HTR-8/SVneo (cell line): ENCODE results near the gene PSMD1.
"Not testable (repeated sequence)": the region's sequence is repeated elsewhere in the genome, so short reads cannot be mapped to it uniquely, and the experiment has no call there.

ENCODE experiments used
- DNase-seq: peaks from one replicate; pipeline ENCODE4 v3.0.0; 2011; ENCODE audit warnings: low spot score, mixed read lengths; ENCODE audit not compliant: insufficient read length
- FAIRE-seq: peaks from 2 replicates; lab custom pipeline; 2011; peaks lifted over from hg19 to GRCh38; lab: Jason Lieb, UNC

The PSMD1 gene

DNA sequence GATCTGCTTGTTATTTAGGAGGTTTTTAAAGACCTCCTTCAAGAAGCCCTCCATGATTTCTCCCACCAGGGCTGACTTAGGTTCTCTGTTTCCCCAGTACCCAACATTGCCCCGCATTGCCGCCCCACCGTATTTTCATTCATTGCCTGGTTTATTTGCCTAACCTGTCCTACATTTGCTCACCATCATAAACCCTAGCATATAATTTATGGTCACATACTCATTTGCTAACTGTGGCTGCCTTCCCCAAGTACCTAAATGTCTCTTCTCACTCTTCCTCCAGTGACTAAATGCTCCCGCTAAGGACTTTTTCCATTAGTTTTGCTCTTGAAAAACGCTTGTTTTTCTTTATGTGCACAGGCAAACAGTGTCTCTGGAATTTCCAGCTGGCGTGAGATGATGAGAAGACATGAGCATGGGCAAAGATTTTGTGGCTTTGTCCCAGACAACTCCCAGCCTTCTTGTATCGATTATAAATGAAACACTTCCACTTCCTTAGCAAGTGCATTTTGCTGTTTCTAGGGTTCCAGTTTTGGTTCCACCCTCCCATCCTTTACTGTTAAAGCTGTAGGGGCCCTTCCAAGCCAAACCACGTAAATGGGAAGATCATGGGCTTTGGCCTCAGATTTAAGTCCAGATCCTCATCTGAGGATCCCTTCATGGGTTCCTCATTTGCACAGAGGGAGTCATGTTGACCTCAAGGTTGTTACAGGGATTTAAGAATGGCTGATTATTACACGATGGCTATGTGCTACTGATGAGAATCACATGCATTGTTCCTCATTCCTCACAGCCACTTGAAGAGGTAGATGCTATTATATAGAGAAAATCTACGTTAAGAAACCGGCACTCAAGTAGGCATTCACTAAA lies 120.7 kb downstream of the PSMD1 start:
- FAIRE-seq: no peak

DNA sequence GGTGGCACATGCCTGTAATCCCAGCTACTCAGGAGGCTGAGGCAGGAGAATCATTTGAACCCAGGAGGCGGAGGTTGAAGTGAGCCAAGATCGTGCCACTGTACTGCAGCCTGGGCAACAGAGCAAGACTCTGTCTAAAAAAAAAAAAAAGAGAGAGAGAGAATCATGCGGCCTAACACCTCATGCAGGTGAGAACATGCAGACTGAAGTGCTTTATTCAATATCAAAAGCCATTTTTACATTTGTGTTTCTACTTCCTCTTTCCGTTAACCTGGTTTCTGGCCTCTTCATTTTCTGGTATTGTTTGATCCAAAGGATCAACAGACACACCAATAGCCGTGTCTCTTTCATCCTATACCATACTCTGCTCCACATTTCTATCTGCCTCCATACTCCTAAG lies 122.1 kb downstream of the PSMD1 start:
- DNase-seq, FAIRE-seq: not testable (repeated sequence)

More for the DNA sequence above, 120.7 kb downstream of the PSMD1 start:
- no peak for DNase-seq

DNA sequence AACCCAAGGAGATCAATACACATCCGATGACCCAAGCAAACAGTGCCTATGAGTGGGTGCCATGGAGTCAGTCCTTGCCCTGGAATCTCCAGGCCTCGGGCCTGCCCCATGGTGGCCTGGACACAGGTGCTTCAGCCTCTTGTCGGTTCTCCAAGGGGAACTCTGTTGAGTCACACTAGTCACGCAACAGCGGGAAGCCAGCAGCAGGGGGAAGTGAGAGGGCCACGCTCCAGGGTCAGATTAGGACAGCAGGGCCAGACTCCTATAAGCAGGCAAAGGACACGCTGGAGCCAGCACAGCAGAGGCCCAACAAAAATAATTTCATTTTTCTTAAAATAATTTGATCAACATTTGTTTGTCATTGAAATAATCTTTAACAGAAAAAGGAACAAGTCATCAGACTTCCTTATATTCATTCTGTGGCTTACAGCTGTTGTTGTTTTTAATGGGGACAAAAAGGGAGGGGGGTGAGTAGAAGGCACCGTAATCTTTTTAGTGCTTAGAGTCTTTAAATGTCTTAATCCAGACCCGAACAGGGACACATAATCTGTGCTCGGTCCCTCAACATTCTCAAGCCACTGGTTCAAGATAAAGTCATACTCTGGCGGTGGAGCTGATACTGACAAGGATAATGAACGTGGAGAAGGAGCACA lies 125.3 kb downstream of the PSMD1 start:
- FAIRE-seq (no peak), DNase-seq (no peak)

DNA sequence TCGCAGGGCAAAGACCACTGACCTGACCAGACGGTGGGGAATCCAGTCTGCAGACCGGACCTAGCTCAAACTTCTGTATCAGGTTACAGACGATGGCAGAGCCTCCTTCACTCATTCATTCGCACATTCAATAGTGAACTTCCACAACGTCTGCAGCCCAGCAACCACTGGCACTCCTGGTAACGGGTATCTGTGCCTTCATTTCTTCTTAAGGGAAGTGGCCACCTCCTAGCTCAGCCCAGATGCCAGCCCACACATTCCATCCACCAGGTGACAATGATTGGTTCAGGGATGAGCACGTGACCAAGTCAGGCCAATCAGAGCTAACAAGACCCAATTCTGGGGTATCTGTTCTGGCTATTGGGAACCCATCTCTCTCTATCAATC lies 125.8 kb downstream of the PSMD1 start:
- DNase-seq: no peak
- no peak for FAIRE-seq

DNA sequence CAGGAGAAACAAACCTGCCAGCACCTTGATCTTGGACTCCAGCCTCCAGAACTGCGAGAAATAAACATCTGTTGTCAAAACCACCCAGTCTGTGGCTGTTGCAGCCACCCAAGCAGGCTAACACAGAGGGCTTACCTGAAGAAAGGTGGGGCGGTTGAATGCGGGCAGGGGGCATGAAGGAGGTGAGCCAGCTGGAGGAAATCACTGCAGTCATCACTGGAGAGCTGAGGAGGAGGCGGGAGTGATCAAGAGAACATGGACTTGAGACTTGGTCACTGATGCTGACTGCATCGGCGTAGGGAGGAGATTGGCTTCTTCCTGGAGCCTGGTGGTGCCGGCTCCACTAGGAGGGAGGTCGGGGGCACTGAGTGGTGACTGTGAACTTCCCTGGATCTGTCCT lies 127.2 kb downstream of the PSMD1 start:
- DNase-seq (no peak), FAIRE-seq (no peak)

DNA sequence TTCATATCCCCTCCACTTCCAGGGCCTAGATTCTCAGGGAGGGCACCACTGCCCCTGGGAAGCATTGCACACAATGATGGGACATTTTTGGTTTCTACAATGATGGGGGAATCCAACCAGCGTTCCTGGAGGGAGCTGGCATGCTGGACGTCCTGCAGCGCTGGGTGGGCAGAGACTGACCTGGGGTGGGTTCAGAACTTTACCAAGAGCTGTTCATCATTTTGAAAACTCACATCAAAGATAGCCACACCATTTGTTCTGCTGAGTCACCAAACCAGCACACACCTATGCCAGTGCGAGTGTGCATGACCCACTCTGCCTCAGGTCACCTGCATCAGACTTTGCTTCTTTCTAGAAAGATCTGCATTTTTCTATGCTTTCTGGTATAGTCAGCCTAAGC lies 127.7 kb downstream of the PSMD1 start:
- DNase-seq: no peak
- no peak for FAIRE-seq

DNA sequence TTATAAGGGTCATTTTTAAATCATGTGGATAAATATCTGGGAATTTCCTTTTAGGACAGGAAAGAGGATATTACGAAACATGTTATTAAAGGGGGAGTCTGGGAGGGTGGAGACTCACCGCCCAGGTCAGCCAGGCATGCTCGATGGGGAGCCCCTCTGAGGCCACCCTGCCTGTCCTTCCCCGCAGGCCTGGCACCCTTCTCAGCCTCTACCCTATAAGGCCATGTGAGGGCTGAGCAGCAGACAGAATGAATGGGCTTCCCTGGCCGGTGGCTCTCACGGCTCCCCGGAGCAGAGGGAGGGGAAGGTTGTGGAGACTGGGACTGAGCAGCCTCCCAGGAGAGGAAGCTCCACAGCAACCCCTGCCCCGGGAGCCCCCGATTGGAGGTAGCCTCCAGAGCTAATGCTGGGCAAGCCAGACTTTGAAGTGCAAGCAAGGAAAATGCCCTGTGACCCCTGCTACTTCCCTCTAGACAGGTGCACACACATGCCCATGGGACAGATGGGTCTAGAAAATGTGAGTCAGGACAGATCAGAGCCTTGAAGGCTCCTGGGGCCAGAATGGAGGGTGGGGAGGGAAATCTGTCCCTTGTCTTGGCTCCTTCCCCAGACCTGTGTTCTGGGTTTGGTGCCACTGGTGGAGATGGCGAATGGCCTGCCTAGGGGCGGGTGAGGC lies 128.5 kb downstream of the PSMD1 start:
- FAIRE-seq (peak; percentile 20), DNase-seq (no peak)

DNA sequence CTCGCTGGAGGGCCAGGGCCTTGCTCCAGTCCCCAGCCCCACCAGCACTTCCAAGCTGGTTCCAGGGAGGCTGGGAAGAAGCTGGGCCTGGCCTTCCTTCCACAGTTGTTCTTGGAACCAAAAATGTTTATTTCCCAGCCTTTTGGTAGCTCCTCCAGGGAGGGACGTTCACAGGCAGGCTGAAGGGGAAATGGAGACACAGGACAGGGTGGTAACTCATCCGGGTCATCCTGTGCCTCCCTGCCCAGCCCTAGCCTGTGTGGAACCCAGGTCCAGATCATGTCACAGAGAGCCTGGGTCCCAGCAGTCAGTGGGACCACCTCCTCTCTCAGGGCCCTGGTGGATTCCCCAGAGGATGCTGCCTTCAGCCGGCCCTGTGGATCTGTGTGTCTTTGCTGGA lies 129.2 kb downstream of the PSMD1 start:
- FAIRE-seq (no peak), DNase-seq (no peak)

DNA sequence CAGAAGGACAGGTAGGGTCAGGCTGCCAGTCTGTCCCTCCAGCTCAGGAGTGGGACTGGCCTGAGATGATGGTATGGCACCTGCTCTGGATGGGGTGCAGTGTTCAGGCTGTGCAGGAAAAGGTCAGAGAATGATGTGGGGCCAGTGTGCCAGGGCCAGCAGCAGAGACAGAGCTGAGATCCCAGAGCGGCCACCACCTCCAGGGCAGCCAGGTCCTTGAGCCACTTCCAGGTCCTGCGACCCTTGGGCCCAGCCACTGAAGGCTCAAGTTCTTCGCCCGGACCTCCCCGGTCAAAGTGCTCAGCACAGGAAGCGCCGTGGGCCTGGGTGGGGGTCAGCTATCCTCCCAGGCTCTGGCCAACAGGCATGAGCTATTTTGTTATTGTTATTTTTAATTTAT lies 129.7 kb downstream of the PSMD1 start:
- FAIRE-seq (no peak), DNase-seq (no peak)

DNA sequence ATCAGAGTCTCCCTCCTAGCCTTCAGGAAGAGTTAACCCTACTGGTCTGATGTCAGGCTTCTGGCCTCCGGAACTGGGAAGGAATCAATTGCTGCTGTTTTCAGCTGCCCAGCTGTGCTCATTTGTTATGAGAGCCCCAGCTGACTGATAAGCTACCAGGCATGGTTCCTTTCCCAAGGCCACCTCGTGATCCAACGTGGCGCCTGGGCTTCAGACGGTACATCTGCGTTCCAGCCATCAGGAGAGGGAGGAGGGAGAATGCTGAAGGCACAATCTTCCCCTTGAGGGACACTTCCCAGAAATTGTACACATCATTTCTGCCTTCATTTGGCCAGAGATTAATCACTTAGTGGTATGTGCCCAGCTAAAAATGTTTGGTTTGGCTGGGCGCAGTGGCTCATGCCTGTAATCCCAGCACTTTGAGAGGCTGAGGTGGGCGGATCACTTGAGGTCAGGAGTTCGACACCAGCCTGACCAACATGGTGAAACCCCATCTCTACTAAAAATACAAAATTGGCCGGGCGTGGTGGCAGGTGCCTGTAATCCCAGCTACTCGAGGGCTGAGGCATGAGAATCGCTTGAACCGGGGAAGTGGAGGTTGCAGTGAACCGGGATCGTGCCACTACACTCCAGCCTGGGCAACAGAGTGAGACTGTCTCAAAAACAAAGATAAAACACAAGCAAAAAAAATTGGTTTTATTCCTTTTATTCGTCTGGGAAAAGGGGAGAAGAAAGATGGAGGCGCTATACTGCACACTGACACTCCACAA lies 131.3 kb downstream of the PSMD1 start:
- FAIRE-seq (peak; percentile 28), DNase-seq (no peak)

DNA sequence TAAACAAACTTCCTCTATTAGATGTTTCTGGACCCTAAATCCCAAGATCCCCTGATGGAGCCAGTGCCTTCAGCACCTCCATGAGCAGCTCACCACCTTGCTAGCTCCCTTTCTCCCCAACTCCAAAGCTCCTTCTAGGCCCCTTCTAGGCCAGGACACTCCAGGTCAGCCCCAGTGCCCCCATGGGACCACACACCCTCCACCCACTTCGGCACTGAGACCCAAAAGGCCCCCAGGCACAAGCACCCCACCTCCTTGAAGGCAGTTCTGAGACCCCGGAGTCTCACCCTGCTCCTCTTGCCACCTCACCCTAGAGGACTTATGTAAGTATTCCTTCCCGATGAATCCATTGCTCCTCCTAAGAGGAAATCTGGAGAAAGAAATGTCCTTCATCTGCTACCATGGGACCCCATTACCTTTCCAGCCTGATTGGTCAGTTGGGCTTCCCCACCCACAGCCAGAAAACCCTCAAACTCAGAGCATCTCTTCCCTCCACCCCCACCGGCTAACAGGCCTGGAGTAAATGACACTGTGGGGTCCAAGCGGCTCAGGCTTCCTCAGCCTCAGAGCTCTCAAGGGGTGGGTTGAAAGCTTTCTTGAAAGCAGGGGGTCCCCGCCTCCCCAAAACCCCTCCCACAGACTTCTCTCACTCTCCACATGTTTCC lies 132.0 kb downstream of the PSMD1 start:
- DNase-seq: no peak
- no peak for FAIRE-seq

DNA sequence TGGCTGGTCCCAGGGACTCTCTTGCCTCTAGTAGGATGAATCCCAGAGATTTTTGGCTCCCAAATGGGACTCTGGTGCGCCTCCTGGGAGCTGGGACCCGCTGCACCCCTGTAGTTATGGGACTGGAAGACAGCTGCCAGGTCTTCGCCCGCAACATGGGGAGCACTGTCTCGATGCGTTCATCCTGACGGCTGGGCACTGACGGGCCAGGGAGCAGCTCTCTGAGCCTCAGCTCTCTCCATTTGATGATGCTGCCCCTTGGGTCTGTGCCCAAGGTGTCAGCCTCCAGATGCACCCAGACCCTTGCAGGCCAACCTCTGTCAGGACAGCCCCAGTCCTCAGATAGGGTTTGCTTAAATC lies 132.5 kb downstream of the PSMD1 start:
- FAIRE-seq (no peak), DNase-seq (no peak)

DNA sequence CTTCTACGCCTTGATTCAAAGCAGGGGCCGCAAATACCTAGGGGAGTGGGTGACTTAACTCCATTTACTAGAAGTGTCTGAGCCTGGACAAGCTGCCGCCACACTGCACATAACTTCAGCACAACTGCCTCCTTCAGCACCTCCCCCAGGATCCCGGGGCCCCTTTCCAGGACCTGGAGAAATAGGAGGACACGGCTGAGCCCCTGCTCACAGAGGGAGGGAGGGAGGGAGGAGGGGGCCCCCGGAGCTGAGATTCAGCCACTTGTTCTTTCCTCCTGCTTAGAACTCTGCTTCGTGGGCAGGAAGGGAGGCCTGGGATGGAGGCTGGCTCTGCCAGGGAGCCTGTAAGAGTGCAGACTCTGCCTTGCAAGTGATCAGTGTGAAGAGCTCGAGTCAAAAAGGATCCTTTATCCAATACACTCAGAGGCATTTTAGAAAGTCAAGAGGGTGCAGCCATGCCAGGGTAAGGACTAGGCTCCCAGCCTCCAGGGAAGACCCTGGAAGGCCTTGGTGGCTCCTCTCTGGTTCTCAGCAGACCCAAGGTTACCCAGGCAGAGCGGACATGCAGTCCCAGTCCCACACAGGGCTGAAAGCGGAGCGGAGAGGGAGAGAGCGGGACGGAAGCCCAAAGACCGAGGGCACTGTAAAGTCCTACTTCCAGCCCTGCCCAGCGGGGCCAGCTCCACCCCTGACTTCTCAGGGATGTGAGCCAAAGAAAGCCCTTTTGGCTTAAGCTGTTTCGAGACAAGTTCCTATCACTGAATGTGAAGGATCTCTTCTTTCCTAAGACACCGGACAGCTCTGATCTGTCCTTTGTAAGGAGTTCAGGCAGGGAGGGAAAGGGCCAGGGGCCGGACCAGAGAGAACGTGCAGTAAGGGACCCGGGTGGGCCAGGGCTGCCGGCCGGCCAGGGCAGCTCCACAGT lies 133.2 kb downstream of the PSMD1 start:
- no peak for DNase-seq
- FAIRE-seq: no peak

DNA sequence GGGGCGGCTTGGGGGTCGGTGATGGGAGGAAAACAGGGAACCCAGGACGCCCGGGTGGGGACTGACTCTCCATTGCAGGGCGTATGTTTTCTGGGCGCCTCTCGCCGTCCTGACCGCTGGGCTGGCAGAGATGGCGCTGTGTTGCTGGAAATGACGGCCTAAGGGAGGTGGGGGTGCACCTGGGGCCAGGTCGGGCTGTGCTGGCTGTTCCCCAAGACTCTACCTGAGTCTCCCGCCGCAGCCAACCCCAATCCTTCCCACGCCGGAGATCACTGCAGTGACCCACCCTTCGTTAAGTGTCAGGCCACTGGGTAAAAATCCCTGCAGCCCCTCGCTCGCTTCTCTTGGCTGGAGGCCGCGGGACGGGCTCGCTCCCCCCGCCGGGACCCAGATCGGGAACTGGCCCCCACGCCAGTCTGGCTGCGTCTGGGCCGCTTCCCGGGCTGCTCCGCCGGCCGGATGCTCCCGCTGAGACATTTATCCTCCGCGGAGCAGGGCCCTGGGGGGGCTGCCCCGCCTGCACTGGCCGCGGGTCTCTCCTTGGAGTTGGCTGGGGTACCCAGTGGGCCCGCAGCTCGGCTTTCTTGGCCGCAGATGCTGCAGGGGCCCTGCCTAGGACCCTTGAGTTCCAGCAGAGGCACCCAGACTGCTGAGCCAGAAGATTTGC lies 134.0 kb downstream of the PSMD1 start:
- no peak for FAIRE-seq
- DNase-seq: no peak

DNA sequence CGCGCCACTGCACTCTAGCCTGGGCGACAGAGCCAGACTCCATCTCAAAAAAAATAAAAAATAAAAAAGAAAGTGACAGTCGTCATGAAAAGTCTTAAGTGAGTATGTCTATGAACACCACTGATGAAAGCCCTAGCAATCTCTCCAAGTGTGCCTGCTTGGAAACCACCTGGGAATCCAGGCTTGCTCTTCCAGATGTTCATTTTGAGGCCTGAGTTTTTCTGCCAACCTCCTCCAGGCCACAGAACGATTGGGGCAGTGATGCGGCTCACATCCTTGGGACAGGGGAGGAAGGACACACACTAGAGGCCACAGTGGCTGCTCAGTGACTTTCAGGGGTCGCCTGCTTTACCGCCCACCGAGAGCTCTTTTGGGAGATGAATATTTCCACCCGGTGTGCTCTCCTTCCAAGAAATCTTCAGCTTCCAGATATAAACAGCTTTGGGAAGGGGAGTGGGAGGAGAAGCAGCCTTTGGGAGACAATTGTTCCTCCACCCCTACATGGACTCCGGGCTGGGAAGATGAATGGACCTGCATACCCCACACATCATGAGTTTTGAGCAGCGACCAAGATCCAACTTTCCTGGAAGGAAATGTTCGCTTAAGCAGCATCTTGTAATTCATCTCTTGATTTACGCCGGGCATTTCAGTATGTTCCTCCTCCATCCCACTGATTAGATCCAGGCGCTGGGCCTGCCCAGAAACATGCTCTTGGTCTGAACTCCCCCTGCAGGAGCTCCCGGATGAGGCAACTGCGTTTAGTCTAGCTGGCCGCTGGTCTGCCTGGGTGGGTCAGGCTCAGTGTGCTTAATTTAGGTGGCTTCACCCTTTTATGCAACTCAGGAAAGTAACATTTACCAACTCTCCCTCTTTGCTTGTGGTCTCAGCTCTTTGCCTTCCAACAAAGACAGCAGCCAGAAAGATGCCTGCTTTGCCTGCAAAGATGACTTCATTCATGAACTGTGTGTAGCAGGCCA lies 135.5 kb downstream of the PSMD1 start:
- FAIRE-seq: peak; percentile 88
- peak; percentile 73 for DNase-seq

DNA sequence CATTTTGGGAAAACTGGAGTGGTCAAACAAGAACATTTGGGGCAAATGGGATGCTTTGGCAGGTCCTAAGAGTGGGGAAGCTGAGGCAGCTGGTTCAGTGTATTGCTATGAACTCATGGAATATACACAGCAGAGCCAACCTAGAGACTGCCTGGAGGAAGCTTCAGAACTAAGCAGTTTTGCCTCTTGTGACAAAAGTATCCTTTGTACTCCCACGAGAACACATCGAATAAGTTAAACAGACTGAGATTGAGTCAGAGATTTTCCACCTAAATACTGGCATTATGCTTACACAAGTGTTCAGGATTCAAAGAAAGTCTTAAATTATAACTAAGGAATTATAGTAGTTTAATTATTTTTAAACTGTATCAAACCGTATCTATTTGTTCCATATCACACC lies 136.5 kb downstream of the PSMD1 start:
- DNase-seq (no peak), FAIRE-seq (no peak)

DNA sequence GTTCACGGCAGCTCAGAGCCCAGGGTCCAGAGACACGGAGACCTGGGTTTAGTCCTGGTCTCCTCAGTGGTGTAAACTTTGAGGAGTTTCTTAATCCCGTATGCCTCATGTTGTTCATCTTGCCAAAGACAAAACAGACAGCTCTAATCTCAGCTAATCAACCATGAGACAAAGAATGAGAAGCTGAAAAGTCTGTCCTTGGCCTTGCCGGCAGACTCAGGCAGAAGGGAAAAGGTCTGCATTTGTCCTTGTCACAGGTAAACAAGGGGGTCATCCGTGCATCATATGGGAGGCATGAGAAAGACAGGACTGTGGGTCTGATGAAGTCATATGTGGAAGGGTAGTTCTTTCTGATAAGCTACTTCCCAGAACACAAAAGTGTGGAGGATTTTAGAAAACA lies 139.9 kb downstream of the PSMD1 start:
- FAIRE-seq: no peak
- DNase-seq: no peak
